ENCODE data around the gene BTBD19. TPM values are rescaled to one million over a fixed set of nuclear protein-coding genes. Genes with fewer than 3 reads are reported as not detected.
A peak's percentile ranks its signal among the peaks of the same experiment; 100 is the strongest.

BTBD19 gene
- total RNA-seq, 1 experiment from 2014 or later: 11.6 TPM

- ChIA-PET RAD21 (ENCODE audit: low non-redundant PET in 1 of 2, low total read pairs in 2 of 2, uncharacterized antibody in 2 of 2, unreplicated experiment in 2 of 2) (no interaction called here), POLR2A (interaction anchor here (1.0 kb wide), 1 partner anchor 81 kb away, joined by 3 read pairs; no protein-coding TSS in a partner anchor), CTCF (no interaction called here)
- H3K36me3 ChIP-seq (ENCODE audit: control insufficient read depth in 1 of 2, insufficient read depth in 2 of 2, low read length in 2 of 2): peaks cover 3 to 46% of the 10 kb centered on the region in 2 experiments; a peak in 3 of 4 replicates
- peaks cover 34 to 85% of the 10 kb centered on the region in 2 experiments for H3K4me1 ChIP-seq (ENCODE audit: control insufficient read depth in 1 of 2, insufficient read depth in 2 of 2, low read length in 2 of 2)
- ATAC-seq (no peak), DNase-seq (ENCODE audit: low read depth, low spot score) (no peak)
- H3K27ac ChIP-seq (ENCODE audit: low read depth, low read length): peak overlapping the region; percentile 42; the same call in 1 of the 2 replicates
- intact Hi-C loops (cut with micrococcal nuclease): no loop called here
- TF ChIP-seq POLR2AphosphoS5 (IDR thresholded peaks at IDR 0.05; ENCODE audit: low read depth, low read length) (no peak; the same call in 1 of the 2 replicates), EGR1 (IDR thresholded peaks at IDR 0.05; ENCODE audit: low read depth) (no peak)
- peak overlapping the region; percentile 98 for H3K9ac ChIP-seq (ENCODE audit: low read length)
- H4K20me1 ChIP-seq (ENCODE audit: insufficient read depth): no peaks in the 10 kb centered on the region
- peak overlapping the region; percentile 93 for H3K4me2 ChIP-seq (ENCODE audit: low read length)
- H3K27me3 ChIP-seq (ENCODE audit: insufficient read depth, low read length): no peaks in the 10 kb centered on the region
- no TSS peak for BruUV-seq (replicated peaks)
- H3K9me2 ChIP-seq (ENCODE audit: insufficient read depth): no peaks in the 10 kb centered on the region
- H2AFZ ChIP-seq (ENCODE audit: low read depth, low read length, poor library complexity, severe bottlenecking): no peak overlapping the region
- H3K9me3 ChIP-seq (ENCODE audit: control insufficient read depth in 1 of 2, insufficient read depth in 1 of 2, low read depth in 1 of 2, low read length in 2 of 2): no peaks in the 10 kb centered on the region
- peaks cover 51% of the 10 kb centered on the region for H3K79me2 ChIP-seq (ENCODE audit: insufficient read depth, low read length)
- peak overlapping the region in 1 of 2 experiments; percentile 12; a peak in 1 of 4 replicates for H3K4me3 ChIP-seq (replicated peaks in 1 of 2; ENCODE audit: low read depth in 1 of 2, low read length in 2 of 2)
Observed at GRCh38 chr1:44802306-44803061, 5.8 kb upstream of the BTBD19 start.

DNA sequence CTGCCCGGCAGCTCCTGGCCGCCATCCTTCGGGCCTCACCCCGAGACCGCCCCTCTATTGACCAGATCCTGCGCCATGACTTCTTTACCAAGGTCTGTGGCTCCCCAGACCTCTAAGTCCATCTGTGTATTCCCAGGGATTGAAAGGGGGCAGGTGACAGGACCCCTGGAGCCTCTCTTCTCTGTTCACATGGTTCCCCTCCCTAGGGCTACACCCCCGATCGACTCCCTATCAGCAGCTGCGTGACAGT, 5.3 kb upstream of the BTBD19 start:
- H3K4me2 ChIP-seq (ENCODE audit: low read length): peak overlapping the region; percentile 93
- ChIA-PET RAD21 (ENCODE audit: low non-redundant PET in 1 of 2, low total read pairs in 2 of 2, uncharacterized antibody in 2 of 2, unreplicated experiment in 2 of 2) (no interaction called here), POLR2A (no interaction called here), CTCF (no interaction called here)
- no peaks in the 10 kb centered on the region for H3K9me3 ChIP-seq (ENCODE audit: control insufficient read depth in 1 of 2, insufficient read depth in 1 of 2, low read depth in 1 of 2, low read length in 2 of 2)
- H3K27ac ChIP-seq (ENCODE audit: low read depth, low read length): peak overlapping the region; percentile 25; the same call in 1 of the 2 replicates
- peak overlapping the region; percentile 98; the same call in 1 of the 2 replicates for H3K9ac ChIP-seq (ENCODE audit: low read length)
- no peak for ATAC-seq
- H4K20me1 ChIP-seq (ENCODE audit: insufficient read depth): no peaks in the 10 kb centered on the region
- DNase-seq (ENCODE audit: low read depth, low spot score): no peak
- peaks cover 51% of the 10 kb centered on the region for H3K79me2 ChIP-seq (ENCODE audit: insufficient read depth, low read length)
- no peak overlapping the region for H2AFZ ChIP-seq (ENCODE audit: low read depth, low read length, poor library complexity, severe bottlenecking)
- intact Hi-C loops (cut with micrococcal nuclease): no loop called here
- BruUV-seq (replicated peaks): no TSS peak
- H3K9me2 ChIP-seq (ENCODE audit: insufficient read depth): no peaks in the 10 kb centered on the region
- no peak for TF ChIP-seq CEBPB (IDR thresholded peaks at IDR 0.05; ENCODE audit: low read depth)
- no peak for TF ChIP-seq CBX3 (IDR thresholded peaks at IDR 0.05; ENCODE audit: low read depth)
- TF ChIP-seq POLR2AphosphoS5 (IDR thresholded peaks at IDR 0.05; ENCODE audit: low read depth, low read length): no peak
- no peak for TF ChIP-seq YY1 (IDR thresholded peaks at IDR 0.05; ENCODE audit: extremely low read depth, insufficient replicate concordance, low read depth, low read length)
- TF ChIP-seq ZFX (IDR thresholded peaks at IDR 0.05): no peak
- TF ChIP-seq EZH2phosphoT487 (IDR thresholded peaks at IDR 0.05; ENCODE audit: borderline replicate concordance): no peak
- TF ChIP-seq FOSL1 (IDR thresholded peaks at IDR 0.05; ENCODE audit: low read depth): no peak
- TF ChIP-seq, protein P1, sequence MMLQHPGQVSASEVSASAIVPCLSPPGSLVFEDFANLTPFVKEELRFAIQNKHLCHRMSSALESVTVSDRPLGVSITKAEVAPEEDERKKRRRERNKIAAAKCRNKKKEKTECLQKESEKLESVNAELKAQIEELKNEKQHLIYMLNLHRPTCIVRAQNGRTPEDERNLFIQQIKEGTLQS (IDR thresholded peaks at IDR 0.05): no peak
- TF ChIP-seq SRF (IDR thresholded peaks at IDR 0.05; ENCODE audit: low read depth): no peak
- TF ChIP-seq, protein P2, sequence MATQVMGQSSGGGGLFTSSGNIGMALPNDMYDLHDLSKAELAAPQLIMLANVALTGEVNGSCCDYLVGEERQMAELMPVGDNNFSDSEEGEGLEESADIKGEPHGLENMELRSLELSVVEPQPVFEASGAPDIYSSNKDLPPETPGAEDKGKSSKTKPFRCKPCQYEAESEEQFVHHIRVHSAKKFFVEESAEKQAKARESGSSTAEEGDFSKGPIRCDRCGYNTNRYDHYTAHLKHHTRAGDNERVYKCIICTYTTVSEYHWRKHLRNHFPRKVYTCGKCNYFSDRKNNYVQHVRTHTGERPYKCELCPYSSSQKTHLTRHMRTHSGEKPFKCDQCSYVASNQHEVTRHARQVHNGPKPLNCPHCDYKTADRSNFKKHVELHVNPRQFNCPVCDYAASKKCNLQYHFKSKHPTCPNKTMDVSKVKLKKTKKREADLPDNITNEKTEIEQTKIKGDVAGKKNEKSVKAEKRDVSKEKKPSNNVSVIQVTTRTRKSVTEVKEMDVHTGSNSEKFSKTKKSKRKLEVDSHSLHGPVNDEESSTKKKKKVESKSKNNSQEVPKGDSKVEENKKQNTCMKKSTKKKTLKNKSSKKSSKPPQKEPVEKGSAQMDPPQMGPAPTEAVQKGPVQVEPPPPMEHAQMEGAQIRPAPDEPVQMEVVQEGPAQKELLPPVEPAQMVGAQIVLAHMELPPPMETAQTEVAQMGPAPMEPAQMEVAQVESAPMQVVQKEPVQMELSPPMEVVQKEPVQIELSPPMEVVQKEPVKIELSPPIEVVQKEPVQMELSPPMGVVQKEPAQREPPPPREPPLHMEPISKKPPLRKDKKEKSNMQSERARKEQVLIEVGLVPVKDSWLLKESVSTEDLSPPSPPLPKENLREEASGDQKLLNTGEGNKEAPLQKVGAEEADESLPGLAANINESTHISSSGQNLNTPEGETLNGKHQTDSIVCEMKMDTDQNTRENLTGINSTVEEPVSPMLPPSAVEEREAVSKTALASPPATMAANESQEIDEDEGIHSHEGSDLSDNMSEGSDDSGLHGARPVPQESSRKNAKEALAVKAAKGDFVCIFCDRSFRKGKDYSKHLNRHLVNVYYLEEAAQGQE (IDR thresholded peaks at IDR 0.05; ENCODE audit: low read depth): no peak
- TF ChIP-seq, protein P3, sequence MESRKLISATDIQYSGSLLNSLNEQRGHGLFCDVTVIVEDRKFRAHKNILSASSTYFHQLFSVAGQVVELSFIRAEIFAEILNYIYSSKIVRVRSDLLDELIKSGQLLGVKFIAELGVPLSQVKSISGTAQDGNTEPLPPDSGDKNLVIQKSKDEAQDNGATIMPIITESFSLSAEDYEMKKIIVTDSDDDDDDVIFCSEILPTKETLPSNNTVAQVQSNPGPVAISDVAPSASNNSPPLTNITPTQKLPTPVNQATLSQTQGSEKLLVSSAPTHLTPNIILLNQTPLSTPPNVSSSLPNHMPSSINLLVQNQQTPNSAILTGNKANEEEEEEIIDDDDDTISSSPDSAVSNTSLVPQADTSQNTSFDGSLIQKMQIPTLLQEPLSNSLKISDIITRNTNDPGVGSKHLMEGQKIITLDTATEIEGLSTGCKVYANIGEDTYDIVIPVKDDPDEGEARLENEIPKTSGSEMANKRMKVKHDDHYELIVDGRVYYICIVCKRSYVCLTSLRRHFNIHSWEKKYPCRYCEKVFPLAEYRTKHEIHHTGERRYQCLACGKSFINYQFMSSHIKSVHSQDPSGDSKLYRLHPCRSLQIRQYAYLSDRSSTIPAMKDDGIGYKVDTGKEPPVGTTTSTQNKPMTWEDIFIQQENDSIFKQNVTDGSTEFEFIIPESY (IDR thresholded peaks at IDR 0.05; ENCODE audit: extremely low read depth, insufficient replicate concordance, low read length): no peak
- H3K4me1 ChIP-seq (ENCODE audit: control insufficient read depth in 1 of 2, insufficient read depth in 2 of 2, low read length in 2 of 2): peaks cover 37 to 90% of the 10 kb centered on the region in 2 experiments
- no peaks in the 10 kb centered on the region for H3K27me3 ChIP-seq (ENCODE audit: insufficient read depth, low read length)
- H3K4me3 ChIP-seq (replicated peaks in 1 of 2; ENCODE audit: low read depth in 1 of 2, low read length in 2 of 2): no peak overlapping the region
- H3K36me3 ChIP-seq (ENCODE audit: control insufficient read depth in 1 of 2, insufficient read depth in 2 of 2, low read length in 2 of 2): peaks cover 3 to 46% of the 10 kb centered on the region in 2 experiments; a peak in 3 of 4 replicates

Data from HCT116 (cell line).